ENCODE measurements around the gene DAB2IP. TPM values are rescaled to one million over a fixed set of nuclear protein-coding genes. Genes with fewer than 3 reads are reported as not detected.

DAB2IP gene
- total and polyA plus RNA-seq, 4 donors: 19.4 to 75.0 (median 28.7) TPM

DNA sequence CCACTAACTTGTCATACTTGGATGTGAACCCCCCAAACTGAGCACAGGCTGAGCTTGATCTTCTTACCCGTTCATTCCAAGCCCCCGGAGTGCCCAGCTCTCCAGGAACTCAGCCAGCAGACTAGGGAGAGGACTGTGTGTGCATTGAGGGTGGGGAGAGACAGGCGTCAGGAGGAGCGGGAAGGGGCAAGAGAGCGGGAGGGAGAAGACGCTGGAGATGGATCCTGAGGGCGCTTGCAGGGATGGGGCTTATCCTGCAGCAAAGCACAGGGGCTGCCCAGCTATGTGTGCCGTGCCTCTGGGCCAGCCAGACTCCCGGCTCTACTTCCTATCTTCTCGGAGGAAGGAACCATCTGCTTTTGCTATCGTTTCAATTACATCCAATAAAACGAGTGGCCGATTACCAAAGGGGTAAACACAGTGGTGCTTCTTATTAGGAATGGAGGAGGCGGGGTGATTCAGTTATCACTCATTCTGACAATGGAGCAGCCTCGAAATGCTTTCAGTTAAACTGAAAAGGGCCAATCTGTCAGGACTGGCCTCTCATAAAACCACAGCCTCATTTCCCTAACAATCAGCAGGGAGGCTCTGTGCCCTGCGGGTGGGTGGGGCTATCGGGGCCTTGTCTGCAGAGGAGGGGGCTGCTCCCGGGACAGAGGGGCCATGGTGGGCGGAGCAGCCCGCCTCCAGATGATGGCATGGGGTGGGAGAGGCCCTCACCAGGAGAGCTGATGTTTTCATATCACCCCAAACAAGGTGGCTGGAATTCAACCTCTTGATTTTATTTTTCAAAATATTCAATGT is 168.2 kb downstream of the DAB2IP start:
- TF ChIP-seq CTCF (IDR thresholded peaks at IDR 0.05; ENCODE audit: control extremely low read depth, extremely low read depth): no peak
- H3K9ac ChIP-seq (ENCODE audit: insufficient read depth in 1 of 2, low read length in 2 of 2): no peak overlapping the region
- H3K36me3 ChIP-seq (ENCODE audit: control insufficient read depth in 4 of 4, insufficient read depth in 4 of 4, low read length in 4 of 4): peaks cover 0 to 2% (median 0%) of the 10 kb centered on the region in 4 donors
- no peaks in the 10 kb centered on the region for H3K9me3 ChIP-seq (ENCODE audit: control insufficient read depth in 4 of 4, insufficient read depth in 3 of 4, low read length in 3 of 4)
- peaks cover 0 to 10% (median 0%) of the 10 kb centered on the region in 3 donors for H3K27me3 ChIP-seq (ENCODE audit: control insufficient read depth in 3 of 3, insufficient read depth in 3 of 3, low read length in 2 of 3)
- H3K4me1 ChIP-seq (ENCODE audit: control insufficient read depth in 5 of 5, insufficient read depth in 5 of 5, low read length in 5 of 5): peaks cover 0 to 15% (median 0%) of the 10 kb centered on the region in 5 donors
- WGBS, 2 donors: 32 to 54% methylated on average over 20 of the region's 20 CpGs
- DNase-seq (peak; percentile 51 to 69 (median 67)), ATAC-seq (ENCODE audit: insufficient read depth, low FRiP score) (no peak)
- H3K4me3 ChIP-seq: no peak overlapping the region
- no peak overlapping the region for H3K27ac ChIP-seq (ENCODE audit: low read depth in 1 of 2, low read length in 1 of 2)

DNA sequence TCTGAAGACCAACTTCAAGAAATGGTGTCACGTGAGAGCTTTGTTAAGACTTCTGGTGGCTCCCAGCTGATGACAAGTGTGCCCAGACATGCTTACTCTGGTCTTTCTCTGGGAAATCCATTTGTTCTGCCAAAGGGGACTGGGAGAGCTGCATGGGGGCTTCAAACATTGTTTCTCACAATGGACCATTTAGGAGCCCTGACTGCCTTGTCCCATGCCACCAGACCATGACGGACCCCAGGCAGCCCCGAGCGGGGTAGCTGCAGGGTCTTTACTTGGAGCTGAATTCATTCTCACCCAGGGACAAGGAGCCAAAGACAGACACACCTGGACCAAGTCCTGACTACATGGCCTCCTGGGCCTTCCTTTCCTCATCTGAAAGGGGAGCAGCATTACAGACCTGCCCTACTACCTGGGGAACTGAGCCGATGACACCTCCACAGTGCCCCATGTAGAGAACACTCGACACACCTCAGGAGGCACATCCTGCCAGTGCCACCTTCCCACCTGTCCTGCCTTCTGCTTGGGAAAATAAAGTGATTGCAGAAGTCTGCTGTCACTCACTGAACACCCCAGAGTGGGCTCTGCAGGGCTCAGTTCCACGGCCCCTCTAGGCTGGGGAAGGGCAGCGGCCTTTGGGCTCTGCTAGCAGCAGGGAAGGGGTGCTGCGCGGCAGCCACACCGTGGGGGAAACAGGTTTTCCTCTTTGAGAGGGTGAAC is 169.0 kb downstream of the DAB2IP start:
- no peaks in the 10 kb centered on the region for H3K9me3 ChIP-seq (ENCODE audit: control insufficient read depth in 4 of 4, insufficient read depth in 3 of 4, low read length in 3 of 4)
- H3K36me3 ChIP-seq (ENCODE audit: control insufficient read depth in 4 of 4, insufficient read depth in 4 of 4, low read length in 4 of 4): peaks cover 0 to 2% (median 0%) of the 10 kb centered on the region in 4 donors
- 91 to 95% methylated on average over 11 of the region's 11 CpGs for WGBS, 2 donors
- no peak overlapping the region for H3K4me3 ChIP-seq
- no peak overlapping the region for H3K27ac ChIP-seq (ENCODE audit: low read depth in 1 of 2, low read length in 1 of 2)
- peaks cover 0 to 10% (median 0%) of the 10 kb centered on the region in 3 donors for H3K27me3 ChIP-seq (ENCODE audit: control insufficient read depth in 3 of 3, insufficient read depth in 3 of 3, low read length in 2 of 3)
- peaks cover 0 to 15% (median 3%) of the 10 kb centered on the region in 5 donors for H3K4me1 ChIP-seq (ENCODE audit: control insufficient read depth in 5 of 5, insufficient read depth in 5 of 5, low read length in 5 of 5)
- no peak for TF ChIP-seq CTCF (IDR thresholded peaks at IDR 0.05; ENCODE audit: control extremely low read depth, extremely low read depth)
- DNase-seq (no peak), ATAC-seq (ENCODE audit: insufficient read depth, low FRiP score) (no peak)
- no peak overlapping the region for H3K9ac ChIP-seq (ENCODE audit: insufficient read depth in 1 of 2, low read length in 2 of 2)

DNA sequence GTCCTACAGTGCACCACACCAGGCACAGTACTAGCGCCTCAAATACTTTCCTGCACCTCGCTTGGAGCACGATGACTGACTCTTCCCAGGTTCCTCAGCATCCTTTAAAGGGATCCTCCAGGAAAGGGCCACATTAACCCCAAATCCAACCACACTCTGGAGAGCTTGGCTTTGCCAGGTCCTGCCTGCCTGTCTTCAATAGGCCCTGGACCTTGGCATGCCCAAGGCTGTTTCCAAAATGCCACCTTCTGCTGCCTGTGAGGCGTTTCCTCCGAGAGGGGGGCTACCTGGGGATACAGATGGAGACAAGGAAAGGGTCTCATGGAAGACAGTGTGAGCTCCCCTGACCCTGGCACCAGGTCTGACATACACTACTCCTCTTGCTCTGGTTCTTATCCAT is 169.9 kb downstream of the DAB2IP start:
- 95 to 97% methylated on average over 5 of the region's 5 CpGs for WGBS, 2 donors
- peaks cover 0 to 16% (median 6%) of the 10 kb centered on the region in 5 donors for H3K4me1 ChIP-seq (ENCODE audit: control insufficient read depth in 5 of 5, insufficient read depth in 5 of 5, low read length in 5 of 5)
- TF ChIP-seq CTCF (IDR thresholded peaks at IDR 0.05; ENCODE audit: control extremely low read depth, extremely low read depth): no peak
- H3K9ac ChIP-seq (ENCODE audit: insufficient read depth in 1 of 2, low read length in 2 of 2): no peak overlapping the region
- ATAC-seq (ENCODE audit: insufficient read depth, low FRiP score) (no peak), DNase-seq (no peak)
- H3K36me3 ChIP-seq (ENCODE audit: control insufficient read depth in 4 of 4, insufficient read depth in 4 of 4, low read length in 4 of 4): peaks cover 0 to 2% (median 0%) of the 10 kb centered on the region in 4 donors
- peaks cover 0 to 4% (median 0%) of the 10 kb centered on the region in 3 donors for H3K27me3 ChIP-seq (ENCODE audit: control insufficient read depth in 3 of 3, insufficient read depth in 3 of 3, low read length in 2 of 3)
- H3K4me3 ChIP-seq: no peak overlapping the region
- no peaks in the 10 kb centered on the region for H3K9me3 ChIP-seq (ENCODE audit: control insufficient read depth in 4 of 4, insufficient read depth in 3 of 4, low read length in 3 of 4)
- no peak overlapping the region for H3K27ac ChIP-seq (ENCODE audit: low read depth in 1 of 2, low read length in 1 of 2)
